PFSK-1 (cell line): ENCODE results near the gene DDAH1.

Experiments used
- FOXP2 ChIP-seq: optimal IDR thresholded peaks from 2 replicates; pipeline ENCODE3; 2011; ENCODE audit warnings: borderline replicate concordance, control low read depth, inconsistent platforms; ENCODE audit not compliant: insufficient read depth; ENCODE audit errors: extremely low read length, extremely low read depth
- POLR2AphosphoS5 ChIP-seq: IDR thresholded peaks from 2 replicates; pipeline ENCODE4 v1.6.1; 2012; ENCODE audit warnings: low read depth, mild to moderate bottlenecking, control low read depth, low read length, moderate library complexity
- SIN3A ChIP-seq: IDR thresholded peaks from 2 replicates; pipeline ENCODE4 v1.6.1; 2012; ENCODE audit warnings: mild to moderate bottlenecking, low read length, moderate library complexity, borderline replicate concordance; ENCODE audit not compliant: insufficient read depth
- TAF1 ChIP-seq: IDR thresholded peaks from 2 replicates; pipeline ENCODE4 v1.6.1; 2012; ENCODE audit warnings: low read length, control low read depth, borderline replicate concordance; ENCODE audit not compliant: insufficient read depth
- TF ChIP-seq, protein P1 (sequence below), 2 experiments: IDR thresholded peaks; 2 replicates each; pipeline versions ENCODE4 v1.6.1 to v1.8.0; 2011 to 2012; ENCODE audit warnings: low read depth in 2 of 2, low read length in 2 of 2, control low read depth in 1 of 2, inconsistent platforms in 1 of 2, mild to moderate bottlenecking in 1 of 2, moderate library complexity in 1 of 2; ENCODE audit not compliant: insufficient read depth in 1 of 2

DDAH1 gene

DNA sequence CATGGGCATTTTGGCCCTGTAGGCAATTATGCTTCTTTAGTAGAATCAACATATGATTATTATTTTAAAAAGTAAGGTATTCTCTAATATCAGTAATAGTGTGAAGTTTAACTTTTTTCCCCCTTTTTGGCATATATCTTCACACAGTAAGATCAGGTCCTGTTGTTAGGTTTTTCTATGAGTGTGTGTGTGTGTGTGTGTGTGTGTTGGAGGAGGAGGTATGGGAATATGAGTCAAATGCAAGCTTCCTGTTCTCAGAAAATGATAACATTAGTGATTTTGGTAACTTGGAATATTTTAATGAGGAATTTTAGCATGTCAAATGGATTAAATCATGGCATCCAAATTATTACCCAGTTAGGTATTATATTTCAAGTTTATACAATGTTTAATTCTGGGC is 122.8 kb downstream of the DDAH1 start:
- TF ChIP-seq TAF1 (no peak), SIN3A (no peak), POLR2AphosphoS5 (no peak), FOXP2 (no peak)
- TF ChIP-seq, protein P1, sequence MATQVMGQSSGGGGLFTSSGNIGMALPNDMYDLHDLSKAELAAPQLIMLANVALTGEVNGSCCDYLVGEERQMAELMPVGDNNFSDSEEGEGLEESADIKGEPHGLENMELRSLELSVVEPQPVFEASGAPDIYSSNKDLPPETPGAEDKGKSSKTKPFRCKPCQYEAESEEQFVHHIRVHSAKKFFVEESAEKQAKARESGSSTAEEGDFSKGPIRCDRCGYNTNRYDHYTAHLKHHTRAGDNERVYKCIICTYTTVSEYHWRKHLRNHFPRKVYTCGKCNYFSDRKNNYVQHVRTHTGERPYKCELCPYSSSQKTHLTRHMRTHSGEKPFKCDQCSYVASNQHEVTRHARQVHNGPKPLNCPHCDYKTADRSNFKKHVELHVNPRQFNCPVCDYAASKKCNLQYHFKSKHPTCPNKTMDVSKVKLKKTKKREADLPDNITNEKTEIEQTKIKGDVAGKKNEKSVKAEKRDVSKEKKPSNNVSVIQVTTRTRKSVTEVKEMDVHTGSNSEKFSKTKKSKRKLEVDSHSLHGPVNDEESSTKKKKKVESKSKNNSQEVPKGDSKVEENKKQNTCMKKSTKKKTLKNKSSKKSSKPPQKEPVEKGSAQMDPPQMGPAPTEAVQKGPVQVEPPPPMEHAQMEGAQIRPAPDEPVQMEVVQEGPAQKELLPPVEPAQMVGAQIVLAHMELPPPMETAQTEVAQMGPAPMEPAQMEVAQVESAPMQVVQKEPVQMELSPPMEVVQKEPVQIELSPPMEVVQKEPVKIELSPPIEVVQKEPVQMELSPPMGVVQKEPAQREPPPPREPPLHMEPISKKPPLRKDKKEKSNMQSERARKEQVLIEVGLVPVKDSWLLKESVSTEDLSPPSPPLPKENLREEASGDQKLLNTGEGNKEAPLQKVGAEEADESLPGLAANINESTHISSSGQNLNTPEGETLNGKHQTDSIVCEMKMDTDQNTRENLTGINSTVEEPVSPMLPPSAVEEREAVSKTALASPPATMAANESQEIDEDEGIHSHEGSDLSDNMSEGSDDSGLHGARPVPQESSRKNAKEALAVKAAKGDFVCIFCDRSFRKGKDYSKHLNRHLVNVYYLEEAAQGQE (IDR thresholded peaks at IDR 0.05; ENCODE audit: insufficient read depth in 1 of 2, low read depth in 2 of 2, low read length in 2 of 2) = no peak

DNA sequence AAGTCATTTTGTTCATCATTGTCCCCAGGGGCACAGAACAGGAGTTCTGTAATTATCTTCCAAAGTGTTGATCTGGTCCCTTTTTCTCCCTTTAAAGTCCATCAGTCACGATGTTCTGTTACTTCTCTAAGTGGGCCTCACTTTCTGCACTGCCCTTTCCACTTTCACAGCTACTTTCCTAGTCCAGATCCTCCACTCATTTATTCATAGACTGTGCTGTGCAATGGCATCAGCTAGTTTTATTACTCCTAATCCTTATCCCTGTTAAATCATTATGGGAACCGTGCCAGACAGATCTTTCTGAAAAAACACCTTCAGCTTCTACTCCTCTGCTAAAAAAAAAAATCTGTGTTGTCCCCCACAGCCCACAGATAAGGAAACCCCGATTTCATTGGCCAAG is 124.5 kb downstream of the DDAH1 start:
- no peak for TF ChIP-seq POLR2AphosphoS5
- TF ChIP-seq, protein P1 (IDR thresholded peaks at IDR 0.05; ENCODE audit: insufficient read depth in 1 of 2, low read depth in 2 of 2, low read length in 2 of 2) = no peak
- TF ChIP-seq TAF1 = no peak
- TF ChIP-seq FOXP2 = no peak
- TF ChIP-seq SIN3A = no peak

DNA sequence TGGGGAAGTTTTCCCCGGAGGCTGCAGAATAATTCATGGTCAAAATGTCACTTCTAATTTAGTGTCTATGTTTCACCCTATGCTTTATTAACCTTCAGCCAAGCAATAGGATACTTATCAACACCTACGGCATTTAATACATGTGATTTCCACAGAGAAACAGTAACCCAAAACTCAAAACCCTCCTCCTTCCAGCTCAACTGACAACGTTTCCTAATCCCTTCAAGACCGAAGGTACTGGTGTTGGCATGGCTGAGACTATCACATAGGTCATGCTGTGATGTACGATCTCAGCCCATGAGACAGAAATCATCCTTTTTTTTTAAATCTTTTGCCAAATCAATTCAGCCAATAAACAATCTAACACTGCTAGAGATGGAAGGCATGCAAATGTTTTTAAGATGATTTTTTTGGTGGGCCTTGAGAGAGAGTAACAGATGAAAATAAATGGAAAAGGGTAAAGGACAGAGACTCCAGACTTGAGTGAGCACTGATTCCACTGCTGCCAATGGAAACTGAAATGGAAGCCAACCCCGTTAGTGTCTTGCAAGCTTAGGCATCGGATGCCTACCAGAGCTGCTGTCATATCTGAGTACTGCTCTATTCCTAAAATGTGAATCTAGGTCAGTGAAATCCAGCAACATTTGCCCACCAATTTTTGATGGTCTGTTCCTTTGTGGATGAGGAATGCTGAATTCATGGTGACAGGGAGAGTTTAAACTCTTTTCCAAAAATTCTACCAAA is 125.1 kb downstream of the DDAH1 start:
- TF ChIP-seq TAF1 = no peak
- TF ChIP-seq POLR2AphosphoS5 = no peak
- TF ChIP-seq FOXP2 = no peak
- TF ChIP-seq SIN3A = no peak
- TF ChIP-seq, protein P1 (IDR thresholded peaks at IDR 0.05; ENCODE audit: insufficient read depth in 1 of 2, low read depth in 2 of 2, low read length in 2 of 2) = no peak

DNA sequence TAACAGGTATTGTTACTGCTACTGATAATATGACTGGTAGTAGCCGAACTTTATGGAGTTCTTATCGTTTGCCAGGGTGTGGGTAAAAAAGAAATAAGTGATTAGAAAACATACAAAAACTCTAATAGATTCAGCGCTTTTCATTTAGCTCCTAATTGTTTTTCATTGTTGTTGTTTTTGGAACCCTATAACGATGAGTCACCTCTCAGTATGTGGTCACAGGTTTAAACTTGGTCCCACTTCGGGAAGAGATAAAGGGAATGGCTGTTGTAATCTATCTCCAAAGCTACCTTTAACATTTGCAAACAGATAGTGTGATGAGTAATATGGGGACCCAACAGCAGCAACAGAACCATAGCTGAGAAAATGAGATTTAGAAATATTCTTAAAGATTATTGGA is 125.9 kb downstream of the DDAH1 start:
- no peak for TF ChIP-seq POLR2AphosphoS5
- no peak for TF ChIP-seq FOXP2
- TF ChIP-seq SIN3A = no peak
- TF ChIP-seq, protein P1 (IDR thresholded peaks at IDR 0.05; ENCODE audit: insufficient read depth in 1 of 2, low read depth in 2 of 2, low read length in 2 of 2) = no peak

DNA sequence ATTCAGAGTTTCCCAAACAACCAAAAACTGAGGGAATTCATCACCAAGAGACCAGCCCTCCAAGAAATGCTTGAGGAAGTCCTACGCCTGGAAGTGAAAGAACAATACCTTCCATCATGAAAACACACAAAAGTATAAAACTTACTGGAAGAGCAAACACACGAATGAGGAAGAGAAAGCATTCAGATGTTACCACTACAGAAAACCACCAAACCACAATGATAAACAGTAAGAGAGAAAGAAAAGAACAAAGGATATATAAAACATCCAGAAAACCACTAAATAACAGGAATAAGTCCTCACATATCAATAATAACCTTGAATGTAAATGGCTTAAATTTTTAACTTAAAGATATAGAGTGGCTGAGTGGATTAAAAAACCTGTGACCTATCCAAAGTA is 130.0 kb downstream of the DDAH1 start:
- TF ChIP-seq TAF1 (no peak), FOXP2 (no peak), POLR2AphosphoS5 (no peak), SIN3A (no peak)
- TF ChIP-seq, protein P1 (IDR thresholded peaks at IDR 0.05; ENCODE audit: insufficient read depth in 1 of 2, low read depth in 2 of 2, low read length in 2 of 2) = no peak
